OCI-LY7 (cell line): ENCODE results near the gene PIGX.

Experiments used
- EZH2phosphoT487 ChIP-seq: fragments of 200-600 bp; sonication (generic); IDR thresholded peaks from 2 replicates; pipeline ENCODE4 v1.6.1; 2018; ENCODE audit warnings: low read depth, borderline replicate concordance, mild to moderate bottlenecking, mixed run types, antibody characterized with exemption, low read length, moderate library complexity, mixed read lengths
- TF ChIP-seq, protein P1 (sequence below): fragments of 200-600 bp; sonication (generic); conservative IDR thresholded peaks from 2 replicates; pipeline ENCODE4 v1.5.1; 2014; ENCODE audit warnings: mild to moderate bottlenecking, antibody characterized with exemption, low read length, moderate library complexity, mixed read lengths

DNA sequence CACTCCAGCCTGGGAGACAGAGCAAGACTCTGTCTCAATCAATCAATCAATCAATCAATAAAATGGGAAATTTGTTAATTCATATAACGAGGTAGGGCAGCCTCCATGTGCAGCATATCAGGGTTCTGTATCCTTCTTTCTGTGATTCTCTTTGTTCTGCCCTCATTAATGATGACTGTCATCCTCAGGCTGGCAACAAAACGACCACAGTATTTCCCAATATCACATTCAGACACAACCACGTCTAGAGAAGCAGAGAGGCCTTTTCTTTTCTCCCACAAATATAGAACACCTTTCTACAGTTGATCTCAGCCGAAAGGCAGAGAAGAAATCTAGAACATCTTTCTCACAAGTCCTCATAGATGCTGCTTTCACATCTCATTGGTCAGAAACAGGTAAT lies 11.4 kb upstream of the PIGX start:
- TF ChIP-seq, protein P1, sequence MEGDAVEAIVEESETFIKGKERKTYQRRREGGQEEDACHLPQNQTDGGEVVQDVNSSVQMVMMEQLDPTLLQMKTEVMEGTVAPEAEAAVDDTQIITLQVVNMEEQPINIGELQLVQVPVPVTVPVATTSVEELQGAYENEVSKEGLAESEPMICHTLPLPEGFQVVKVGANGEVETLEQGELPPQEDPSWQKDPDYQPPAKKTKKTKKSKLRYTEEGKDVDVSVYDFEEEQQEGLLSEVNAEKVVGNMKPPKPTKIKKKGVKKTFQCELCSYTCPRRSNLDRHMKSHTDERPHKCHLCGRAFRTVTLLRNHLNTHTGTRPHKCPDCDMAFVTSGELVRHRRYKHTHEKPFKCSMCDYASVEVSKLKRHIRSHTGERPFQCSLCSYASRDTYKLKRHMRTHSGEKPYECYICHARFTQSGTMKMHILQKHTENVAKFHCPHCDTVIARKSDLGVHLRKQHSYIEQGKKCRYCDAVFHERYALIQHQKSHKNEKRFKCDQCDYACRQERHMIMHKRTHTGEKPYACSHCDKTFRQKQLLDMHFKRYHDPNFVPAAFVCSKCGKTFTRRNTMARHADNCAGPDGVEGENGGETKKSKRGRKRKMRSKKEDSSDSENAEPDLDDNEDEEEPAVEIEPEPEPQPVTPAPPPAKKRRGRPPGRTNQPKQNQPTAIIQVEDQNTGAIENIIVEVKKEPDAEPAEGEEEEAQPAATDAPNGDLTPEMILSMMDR = no peak
- no peak for TF ChIP-seq EZH2phosphoT487
